Left ventricle myocardium inferior (tissue), 1 donor: ENCODE data around the gene ZNF749. TPM values are rescaled to one million over a fixed set of nuclear protein-coding genes. Genes with fewer than 3 reads are reported as not detected.

Source experiments
- DNase-seq: peaks from one replicate; pipeline ENCODE4 v3.0.0-alpha.2; 2020
- H3K27ac ChIP-seq: fragments of 200-600 bp; replicated peaks from 2 replicates; pipeline ENCODE4 v1.8.0; 2021
- H3K27me3 ChIP-seq: fragments of 200-600 bp; 2 replicates; pipeline ENCODE4 v1.8.0; 2021; ENCODE audit warnings: low read depth
- H3K36me3 ChIP-seq: fragments of 200-600 bp; 2 replicates; pipeline ENCODE4 v1.8.0; 2021
- H3K4me1 ChIP-seq: fragments of 200-600 bp; 2 replicates; pipeline ENCODE4 v1.8.0; 2021
- H3K4me3 ChIP-seq: fragments of 200-600 bp; 2 replicates; pipeline ENCODE4 v1.8.0; 2021; ENCODE audit warnings: mild to moderate bottlenecking, moderate library complexity
- H3K9me3 ChIP-seq: fragments of 200-600 bp; replicated peaks from 2 replicates; pipeline ENCODE4 v1.8.0; 2021
- CTCF ChIP-seq: fragments of 200-600 bp; IDR thresholded peaks from 2 replicates; pipeline ENCODE4 v1.8.0; 2021; ENCODE audit warnings: antibody characterized with exemption, mild to moderate bottlenecking, borderline replicate concordance
- intact Hi-C: fragments of 100-400 bp; cut with micrococcal nuclease; formaldehyde crosslinking; loops from one replicate; pipeline ENCODE4 v1.11.0; 2022
- total RNA-seq: library from RNA; stranded (reverse); fragmentation: NEBNext Ultra II Directional; extraction: Animal tissue kit (Norgen Biotek cat#: 25700); gene quantifications from one replicate; pipeline ENCODE4 v1.2.1, GENCODE V29; 2021
- donor health status: DM: no; HTN: yes; CAD: no; lungs with severe emphysema.

The ZNF749 gene
- total RNA-seq, 1 donor from 2014 or later = 3.4 TPM

- Histone ChIP-seq H3K27ac (peak overlapping the region; percentile 56), H3K9me3 (no peaks in the 10 kb centered on the region), H3K36me3 (peaks cover 12% of the 10 kb centered on the region), H3K4me3 (peak overlapping the region; percentile 89), H3K4me1 (peaks cover 25% of the 10 kb centered on the region), H3K27me3 (no peaks in the 10 kb centered on the region)
- TF ChIP-seq CTCF = no peak
- intact Hi-C loops = no loop called here
- no peak for DNase-seq
Measured at GRCh38 chr19:57434386-57435061, 601 bp upstream of the ZNF749 start.

GRCh38 chr19:57436417-57436816 is 1.3 kb downstream of the ZNF749 start:
- Histone ChIP-seq H3K27me3 (no peaks in the 10 kb centered on the region), H3K4me3 (peak overlapping the region; percentile 89), H3K9me3 (peaks cover 14% of the 10 kb centered on the region), H3K36me3 (peaks cover 12% of the 10 kb centered on the region), H3K4me1 (peaks cover 25% of the 10 kb centered on the region), H3K27ac (no peak overlapping the region)
- no peak for TF ChIP-seq CTCF
- no peak for DNase-seq
- intact Hi-C loops = no loop called here

GRCh38 chr19:57437931-57438330 is 2.8 kb downstream of the ZNF749 start:
- TF ChIP-seq CTCF = no peak
- peaks cover 38% of the 10 kb centered on the region for H3K4me1 ChIP-seq
- H3K4me3 ChIP-seq = no peak overlapping the region
- DNase-seq = no peak
- intact Hi-C loops = no loop called here
- peaks cover 29% of the 10 kb centered on the region for H3K9me3 ChIP-seq
- peaks cover 15% of the 10 kb centered on the region for H3K36me3 ChIP-seq
- no peak overlapping the region for H3K27ac ChIP-seq
- H3K27me3 ChIP-seq = no peaks in the 10 kb centered on the region

- no peak for TF ChIP-seq CTCF
- intact Hi-C loops = no loop called here
- no peak for DNase-seq
- H3K9me3 ChIP-seq = peaks cover 39% of the 10 kb centered on the region
- H3K27ac ChIP-seq = no peak overlapping the region
- peaks cover 24% of the 10 kb centered on the region for H3K36me3 ChIP-seq
- H3K4me1 ChIP-seq = peaks cover 39% of the 10 kb centered on the region
- H3K4me3 ChIP-seq = no peak overlapping the region
- no peaks in the 10 kb centered on the region for H3K27me3 ChIP-seq
Measured at GRCh38 chr19:57438925-57439324, 3.8 kb downstream of the ZNF749 start.

- DNase-seq = no peak
- Histone ChIP-seq H3K27ac (peak overlapping the region; percentile 50), H3K9me3 (peaks cover 72% of the 10 kb centered on the region), H3K4me1 (peaks cover 14% of the 10 kb centered on the region), H3K4me3 (no peak overlapping the region), H3K36me3 (peaks cover 51% of the 10 kb centered on the region), H3K27me3 (no peaks in the 10 kb centered on the region)
- intact Hi-C loops = no loop called here
- TF ChIP-seq CTCF = no peak
Measured at GRCh38 chr19:57441979-57442752, 7.0 kb downstream of the ZNF749 start.
